Measurements from ENCODE around the gene ZNF799.
"Not testable (repeated sequence)": the region's sequence is repeated elsewhere in the genome, so short reads cannot be mapped to it uniquely, and the experiment has no call there.

Gene ZNF799

GRCh38 chr19:12400633-12401502, at the start of gene ZNF799:
Gene ZNF799, minus strand, starts transcription at chr19:12401271. Its CDS starts 201 bp downstream, at chr19:12401070.
- DNase-seq (ENCODE audit: low spot score): peak; percentile 97

GRCh38 chr19:12450844-12451243, 49.8 kb upstream of the ZNF799 start:
- DNase-seq (ENCODE audit: low spot score): no peak

- DNase-seq (ENCODE audit: low spot score): no peak
These were observed 47.7 kb upstream of the ZNF799 start for GRCh38 chr19:12448808-12449207.

GRCh38 chr19:12440541-12441316, 39.7 kb upstream of the ZNF799 start, which contains the start of gene ZNF443:
Gene ZNF443, minus strand, starts transcription at chr19:12441021. Its CDS starts 107 bp downstream, at chr19:12440914.
- DNase-seq (ENCODE audit: low spot score): peak; percentile 99

- not testable (repeated sequence) for DNase-seq (ENCODE audit: low spot score)
These were observed 38.8 kb upstream of the ZNF799 start for GRCh38 chr19:12439686-12440540.

- DNase-seq (ENCODE audit: low spot score): not testable (repeated sequence)
These were observed 29.7 kb upstream of the ZNF799 start for GRCh38 chr19:12430726-12431299.

GRCh38 chr19:12425888-12426274, 24.8 kb upstream of the ZNF799 start:
- DNase-seq (ENCODE audit: low spot score): no peak

GRCh38 chr19:12425236-12425887, 24.3 kb upstream of the ZNF799 start:
- no peak for DNase-seq (ENCODE audit: low spot score)

- not testable (repeated sequence) for DNase-seq (ENCODE audit: low spot score)
These were observed 16.2 kb upstream of the ZNF799 start for GRCh38 chr19:12417273-12417672.

- no peak for DNase-seq (ENCODE audit: low spot score)
These were observed 10.8 kb upstream of the ZNF799 start for GRCh38 chr19:12411893-12412292.

GRCh38 chr19:12399901-12400632, 1.0 kb downstream of the ZNF799 start:
- DNase-seq (ENCODE audit: low spot score): peak; percentile 2

- DNase-seq (ENCODE audit: low spot score): not testable (repeated sequence)
These were observed 9.9 kb downstream of the ZNF799 start for GRCh38 chr19:12391148-12391547.

GRCh38 chr19:12386365-12386764, 14.7 kb downstream of the ZNF799 start:
- not testable (repeated sequence) for DNase-seq (ENCODE audit: low spot score)

- no peak for DNase-seq (ENCODE audit: low spot score)
These were observed 20.7 kb downstream of the ZNF799 start for GRCh38 chr19:12380444-12380737.

- DNase-seq (ENCODE audit: low spot score): no peak
These were observed 21.2 kb downstream of the ZNF799 start for GRCh38 chr19:12379732-12380443.

- DNase-seq (ENCODE audit: low spot score): no peak
These were observed 27.0 kb downstream of the ZNF799 start for GRCh38 chr19:12374026-12374425.

- peak; percentile 99 for DNase-seq (ENCODE audit: low spot score)
These were observed 35.6 kb downstream of the ZNF799 start, which contains the start of gene ZNF442 for GRCh38 chr19:12365236-12366162. Gene ZNF442, minus strand, starts transcription at chr19:12365683. Its CDS starts 2,052 bp downstream, at chr19:12363631.

GRCh38 chr19:12364391-12365235, 36.5 kb downstream of the ZNF799 start:
- DNase-seq (ENCODE audit: low spot score): peak; percentile 7
